ENCODE results near the gene OR10J5. TPM values are rescaled to one million over a fixed set of nuclear protein-coding genes. Genes with fewer than 3 reads are reported as not detected.
"Not testable (repeated sequence)": the region's sequence is repeated elsewhere in the genome, so short reads cannot be mapped to it uniquely, and the experiment has no call there.

OR10J5 gene
- total RNA-seq, 6 donors from 2014 or later: not detected

- TF ChIP-seq POLR2AphosphoS5 (IDR thresholded peaks at IDR 0.05) (no peak), EP300 (IDR thresholded peaks at IDR 0.05) (no peak), POLR2A (IDR thresholded peaks at IDR 0.05) (no peak), CTCF (IDR thresholded peaks at IDR 0.05) (no peak)
- WGBS, 2 donors: 60 to 67% methylated on average over 4 of the region's 4 CpGs
- no peaks in the 10 kb centered on the region for H3K36me3 ChIP-seq
- H3K4me1 ChIP-seq: no peaks in the 10 kb centered on the region
- DNase-seq: no peak
- H3K27ac ChIP-seq: no peak overlapping the region
- no peak overlapping the region for H3K4me3 ChIP-seq
- ATAC-seq (ENCODE audit: low FRiP score in 2 of 2): no peak
- no peaks in the 10 kb centered on the region for H3K27me3 ChIP-seq
- H3K9me3 ChIP-seq: peaks cover 0 to 9% (median 3%) of the 10 kb centered on the region in 4 donors
Measured at GRCh38 chr1:159508951-159509350, 26.9 kb downstream of the OR10J5 start.

- TF ChIP-seq EP300 (IDR thresholded peaks at IDR 0.05) (no peak), POLR2A (IDR thresholded peaks at IDR 0.05) (no peak), CTCF (IDR thresholded peaks at IDR 0.05) (no peak), POLR2AphosphoS5 (IDR thresholded peaks at IDR 0.05) (no peak)
- Histone ChIP-seq H3K27me3 (no peaks in the 10 kb centered on the region), H3K9me3 (peaks cover 0 to 9% (median 3%) of the 10 kb centered on the region in 4 donors), H3K36me3 (no peaks in the 10 kb centered on the region), H3K4me3 (no peak overlapping the region), H3K27ac (no peak overlapping the region), H3K4me1 (no peaks in the 10 kb centered on the region)
- DNase-seq (no peak), ATAC-seq (ENCODE audit: low FRiP score in 2 of 2) (no peak)
Measured at GRCh38 chr1:159505676-159506075, 30.1 kb downstream of the OR10J5 start.

- no peak for TF ChIP-seq POLR2AphosphoS5 (IDR thresholded peaks at IDR 0.05)
- Histone ChIP-seq H3K4me3 (no peak overlapping the region), H3K9me3 (peaks cover 0 to 10% (median 5%) of the 10 kb centered on the region in 4 donors), H3K36me3 (no peaks in the 10 kb centered on the region), H3K4me1 (no peaks in the 10 kb centered on the region), H3K27ac (no peak overlapping the region), H3K27me3 (no peaks in the 10 kb centered on the region)
- DNase-seq: no peak
- no peak for ATAC-seq (ENCODE audit: low FRiP score in 2 of 2)
- WGBS, 2 donors: 67 to 86% methylated on average over 1 of the region's 1 CpG
Measured at GRCh38 chr1:159501082-159501481, 34.7 kb downstream of the OR10J5 start.

GRCh38 chr1:159494513-159495210 lies 41.1 kb downstream of the OR10J5 start:
- not testable (repeated sequence) for H3K27ac ChIP-seq; H3K9me3 ChIP-seq; H3K4me1 ChIP-seq; ATAC-seq (ENCODE audit: low FRiP score in 2 of 2); H3K36me3 ChIP-seq; H3K27me3 ChIP-seq; H3K4me3 ChIP-seq
- peak in 1 of 2 donors; percentile 59 for DNase-seq
- WGBS, 2 donors: 90 to 94% methylated on average over 10 to 13 of the region's 33 CpGs

- Histone ChIP-seq H3K9me3 (peaks cover 0 to 3% (median 0%) of the 10 kb centered on the region in 4 donors), H3K4me3 (no peak overlapping the region), H3K27me3 (no peaks in the 10 kb centered on the region), H3K27ac (no peak overlapping the region), H3K4me1 (no peaks in the 10 kb centered on the region), H3K36me3 (no peaks in the 10 kb centered on the region)
- WGBS, 2 donors: 85 to 88% methylated on average over 11 of the region's 11 CpGs
- no peak for DNase-seq
- TF ChIP-seq POLR2AphosphoS5 (IDR thresholded peaks at IDR 0.05) (no peak), CTCF (IDR thresholded peaks at IDR 0.05) (no peak), POLR2A (IDR thresholded peaks at IDR 0.05) (no peak), EP300 (IDR thresholded peaks at IDR 0.05) (no peak)
- no peak for ATAC-seq (ENCODE audit: low FRiP score in 2 of 2)
Measured at GRCh38 chr1:159493354-159493753, 42.5 kb downstream of the OR10J5 start.
